Activated B cell treated with CpG ODN at 0.5 μM for 24 hours (primary cell): ENCODE measurements around the gene CFAP97. TPM values are rescaled to one million over a fixed set of nuclear protein-coding genes. Genes with fewer than 3 reads are reported as not detected.

Source experiments
- ATAC-seq: fragments of 200-7000 bp; cut with Tn5 transposase; one replicate; pipeline ENCODE4 v1.10.0; 2021; ENCODE audit warnings: low read depth, mild to moderate bottlenecking, moderate library complexity
- CTCF ChIA-PET: fragments of 350-600 bp; sonication (Branson Sonifier 250); formaldehyde crosslinking; loops from one replicate; lab custom pipeline; 2021; ENCODE audit warnings: antibody characterized with exemption; lab: Charles Lee
- POLR2A ChIA-PET: fragments of 350-600 bp; sonication (Branson Sonifier 250); formaldehyde crosslinking; loops from one replicate; lab custom pipeline; 2021; ENCODE audit warnings: antibody characterized with exemption; lab: Charles Lee
- DNase-seq: peaks from one replicate; pipeline ENCODE4 v3.0.0; 2022
- H3K27ac Mint-ChIP-seq: one replicate; pipeline ENCODE4 v1.8.0; 2020; ENCODE audit warnings: mixed read lengths
- H3K27me3 Mint-ChIP-seq: one replicate; pipeline ENCODE4 v1.8.0; 2021; ENCODE audit warnings: mixed read lengths
- H3K36me3 Mint-ChIP-seq: one replicate; pipeline ENCODE4 v1.8.0; 2021; ENCODE audit warnings: low read depth, mixed read lengths
- H3K4me1 Mint-ChIP-seq: one replicate; pipeline ENCODE4 v1.8.0; 2021; ENCODE audit warnings: mixed read lengths
- H3K4me3 Mint-ChIP-seq: one replicate; pipeline ENCODE4 v1.8.0; 2020; ENCODE audit warnings: mild to moderate bottlenecking, mixed read lengths
- H3K9me3 Mint-ChIP-seq: one replicate; pipeline ENCODE4 v1.8.0; 2020; ENCODE audit warnings: mixed read lengths
- intact Hi-C: fragments of 100-400 bp; cut with micrococcal nuclease; formaldehyde crosslinking; loops from one replicate; pipeline ENCODE4 v1.15.1; 2024
- total RNA-seq: library from RNA; stranded (reverse); gene quantifications from 2 replicates; pipeline ENCODE4 v1.2.3, GENCODE V29; 2022
- TF ChIP-seq, protein P1 (sequence below): fragments of 200-600 bp; IDR thresholded peaks from one replicate; pipeline ENCODE4 v1.8.0; 2022; ENCODE audit warnings: antibody characterized with exemption, mild to moderate bottlenecking

The CFAP97 gene
- total RNA-seq, 1 donor from 2014 or later, result 44.1 TPM

DNA sequence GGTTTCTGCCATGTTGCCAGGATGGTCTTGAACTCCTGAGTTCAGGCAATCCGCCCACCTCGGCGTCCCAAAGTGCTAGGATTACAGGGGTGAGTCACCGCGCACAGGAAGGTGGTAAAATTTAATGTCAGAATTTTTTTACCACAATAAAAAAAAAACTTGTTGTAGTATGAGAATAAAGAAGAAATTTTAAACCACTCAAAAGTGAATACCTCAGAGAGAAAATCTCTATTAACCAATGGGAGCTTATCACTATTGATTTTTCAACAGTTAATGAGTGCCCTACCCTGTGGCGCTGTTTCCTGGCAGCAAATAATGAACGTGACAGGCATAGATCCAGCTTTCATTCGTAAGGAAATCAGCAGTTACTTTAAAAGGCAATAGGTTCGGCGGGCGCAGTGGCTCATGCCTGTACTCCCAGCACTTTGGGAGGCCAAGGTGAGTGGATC is 93.4 kb downstream of the CFAP97 start:
- ChIA-PET CTCF (no interaction called here), POLR2A (no interaction called here)
- intact Hi-C loops, result no loop called here
- Mint-ChIP-seq H3K27me3 (peaks cover 12% of the 10 kb centered on the region), H3K4me3 (no peak overlapping the region), H3K4me1 (no peaks in the 10 kb centered on the region), H3K9me3 (no peaks in the 10 kb centered on the region), H3K27ac (no peak overlapping the region), H3K36me3 (no peaks in the 10 kb centered on the region)
- DNase-seq, result no peak
- TF ChIP-seq, protein P1, sequence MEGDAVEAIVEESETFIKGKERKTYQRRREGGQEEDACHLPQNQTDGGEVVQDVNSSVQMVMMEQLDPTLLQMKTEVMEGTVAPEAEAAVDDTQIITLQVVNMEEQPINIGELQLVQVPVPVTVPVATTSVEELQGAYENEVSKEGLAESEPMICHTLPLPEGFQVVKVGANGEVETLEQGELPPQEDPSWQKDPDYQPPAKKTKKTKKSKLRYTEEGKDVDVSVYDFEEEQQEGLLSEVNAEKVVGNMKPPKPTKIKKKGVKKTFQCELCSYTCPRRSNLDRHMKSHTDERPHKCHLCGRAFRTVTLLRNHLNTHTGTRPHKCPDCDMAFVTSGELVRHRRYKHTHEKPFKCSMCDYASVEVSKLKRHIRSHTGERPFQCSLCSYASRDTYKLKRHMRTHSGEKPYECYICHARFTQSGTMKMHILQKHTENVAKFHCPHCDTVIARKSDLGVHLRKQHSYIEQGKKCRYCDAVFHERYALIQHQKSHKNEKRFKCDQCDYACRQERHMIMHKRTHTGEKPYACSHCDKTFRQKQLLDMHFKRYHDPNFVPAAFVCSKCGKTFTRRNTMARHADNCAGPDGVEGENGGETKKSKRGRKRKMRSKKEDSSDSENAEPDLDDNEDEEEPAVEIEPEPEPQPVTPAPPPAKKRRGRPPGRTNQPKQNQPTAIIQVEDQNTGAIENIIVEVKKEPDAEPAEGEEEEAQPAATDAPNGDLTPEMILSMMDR, result no peak
- no peak for ATAC-seq

DNA sequence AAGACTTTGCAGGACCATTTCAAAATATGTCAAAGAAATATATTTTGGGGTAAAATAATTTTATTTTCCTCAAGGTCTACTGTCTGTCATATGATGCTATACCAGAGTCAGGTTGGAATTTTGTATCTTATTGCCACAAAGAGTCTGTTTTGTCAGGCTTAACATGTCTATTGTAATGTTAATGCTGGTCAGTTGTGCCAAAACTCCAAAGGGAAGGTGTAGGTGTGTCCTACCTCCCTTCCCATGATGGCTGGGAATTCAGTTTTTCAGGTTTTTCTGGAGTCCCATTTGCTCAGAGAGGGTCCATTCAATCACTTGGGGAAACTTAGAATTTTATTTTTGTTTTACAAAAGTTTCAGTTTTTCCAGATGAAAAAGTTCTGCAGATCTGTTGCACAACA is 94.1 kb downstream of the CFAP97 start:
- intact Hi-C loops, result no loop called here
- TF ChIP-seq, protein P1, result no peak
- POLR2A ChIA-PET, result no interaction called here

More for the DNA sequence above, 94.1 kb downstream of the CFAP97 start:
- Mint-ChIP-seq H3K36me3 (no peaks in the 10 kb centered on the region), H3K9me3 (no peaks in the 10 kb centered on the region), H3K4me3 (no peak overlapping the region), H3K4me1 (no peaks in the 10 kb centered on the region), H3K27me3 (peaks cover 12% of the 10 kb centered on the region), H3K27ac (no peak overlapping the region)
- CTCF ChIA-PET, result no interaction called here
- DNase-seq, result no peak
- ATAC-seq, result no peak

Other genes starting within 250 kb of the CFAP97 start
- not detected in 2 replicates for gene HELT, start 185.5 kb downstream of the CFAP97 start, total RNA-seq
- 8.9 and 9.4 TPM in 2 replicates for gene SLC25A4, start 60.7 kb downstream of the CFAP97 start, total RNA-seq
- 53.1 and 53.7 TPM in 2 replicates for gene SNX25, start 5.6 kb upstream of the CFAP97 start, total RNA-seq
- 0.54 and 0.75 TPM in 2 replicates for gene LRP2BP, start 191.9 kb upstream of the CFAP97 start, total RNA-seq
- gene ANKRD37, start 192.8 kb upstream of the CFAP97 start, total RNA-seq, result 10.4 and 11.2 TPM in 2 replicates
- 20.1 and 21.6 TPM in 2 replicates for gene UFSP2, start 222.0 kb upstream of the CFAP97 start, total RNA-seq